ENCODE results near the gene C1orf167. TPM values are rescaled to one million over a fixed set of nuclear protein-coding genes. Genes with fewer than 3 reads are reported as not detected.

C1orf167 gene
- total RNA-seq, 3 donors from 2014 or later, result 1.3 TPM; not detected in 2

DNA sequence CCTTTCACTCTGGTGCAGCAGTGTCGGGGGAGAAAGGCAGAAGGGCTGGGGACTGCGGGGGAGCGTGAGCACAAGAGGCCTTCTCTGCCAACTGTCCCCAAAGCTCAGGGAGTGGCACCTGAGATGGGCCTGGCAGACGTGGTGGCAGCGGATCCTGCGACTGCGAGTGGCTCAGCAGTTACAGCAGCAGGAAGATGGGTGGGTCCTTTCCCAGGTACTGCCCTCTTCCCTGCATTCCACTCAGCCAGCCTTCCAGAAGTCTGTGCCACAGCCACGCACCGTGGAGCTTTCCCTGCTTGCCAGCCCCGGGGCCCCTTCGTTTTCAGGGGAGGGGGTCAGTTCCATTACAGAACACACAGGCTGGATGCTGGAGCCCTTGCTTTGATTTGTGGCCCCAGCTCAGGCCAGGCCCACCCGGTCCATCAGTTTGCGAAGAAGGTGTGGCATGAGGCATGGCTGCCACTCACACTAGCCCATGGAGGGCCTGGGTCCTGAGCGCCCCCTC lies 26.6 kb downstream of the C1orf167 start:
- DNase-seq (ENCODE audit: low spot score in 2 of 2), result no peak
- TF ChIP-seq POLR2AphosphoS5 (IDR thresholded peaks at IDR 0.05), result no peak
- no peak for TF ChIP-seq POLR2A (IDR thresholded peaks at IDR 0.05)
- Histone ChIP-seq H3K27me3 (no peaks in the 10 kb centered on the region), H3K4me1 (peaks cover 0 to 18% of the 10 kb centered on the region in 2 donors), H3K36me3 (no peaks in the 10 kb centered on the region), H3K4me3 (no peak overlapping the region), H3K9me3 (no peaks in the 10 kb centered on the region), H3K27ac (peak overlapping the region; percentile 88 to 97)
- intact Hi-C loops (cut with DNase I; ENCODE audit: low total_unique reads), result no loop called here

- Histone ChIP-seq H3K27me3 (no peaks in the 10 kb centered on the region), H3K4me1 (peaks cover 0 to 18% of the 10 kb centered on the region in 2 donors), H3K36me3 (peaks cover 5% of the 10 kb centered on the region), H3K27ac (peak overlapping the region; percentile 88 to 97), H3K4me3 (peak overlapping the region in 1 of 3 donors; percentile 12), H3K9me3 (no peaks in the 10 kb centered on the region)
- intact Hi-C loops (cut with DNase I; ENCODE audit: low total_unique reads), result no loop called here
- TF ChIP-seq POLR2AphosphoS5 (IDR thresholded peaks at IDR 0.05), result no peak
- TF ChIP-seq, protein P1, sequence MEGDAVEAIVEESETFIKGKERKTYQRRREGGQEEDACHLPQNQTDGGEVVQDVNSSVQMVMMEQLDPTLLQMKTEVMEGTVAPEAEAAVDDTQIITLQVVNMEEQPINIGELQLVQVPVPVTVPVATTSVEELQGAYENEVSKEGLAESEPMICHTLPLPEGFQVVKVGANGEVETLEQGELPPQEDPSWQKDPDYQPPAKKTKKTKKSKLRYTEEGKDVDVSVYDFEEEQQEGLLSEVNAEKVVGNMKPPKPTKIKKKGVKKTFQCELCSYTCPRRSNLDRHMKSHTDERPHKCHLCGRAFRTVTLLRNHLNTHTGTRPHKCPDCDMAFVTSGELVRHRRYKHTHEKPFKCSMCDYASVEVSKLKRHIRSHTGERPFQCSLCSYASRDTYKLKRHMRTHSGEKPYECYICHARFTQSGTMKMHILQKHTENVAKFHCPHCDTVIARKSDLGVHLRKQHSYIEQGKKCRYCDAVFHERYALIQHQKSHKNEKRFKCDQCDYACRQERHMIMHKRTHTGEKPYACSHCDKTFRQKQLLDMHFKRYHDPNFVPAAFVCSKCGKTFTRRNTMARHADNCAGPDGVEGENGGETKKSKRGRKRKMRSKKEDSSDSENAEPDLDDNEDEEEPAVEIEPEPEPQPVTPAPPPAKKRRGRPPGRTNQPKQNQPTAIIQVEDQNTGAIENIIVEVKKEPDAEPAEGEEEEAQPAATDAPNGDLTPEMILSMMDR (IDR thresholded peaks at IDR 0.05), result no peak
- TF ChIP-seq POLR2A (IDR thresholded peaks at IDR 0.05), result no peak
- DNase-seq (ENCODE audit: low spot score in 2 of 2), result no peak
Measured at GRCh38 chr1:11789126-11790067, 27.4 kb downstream of the C1orf167 start.

DNA sequence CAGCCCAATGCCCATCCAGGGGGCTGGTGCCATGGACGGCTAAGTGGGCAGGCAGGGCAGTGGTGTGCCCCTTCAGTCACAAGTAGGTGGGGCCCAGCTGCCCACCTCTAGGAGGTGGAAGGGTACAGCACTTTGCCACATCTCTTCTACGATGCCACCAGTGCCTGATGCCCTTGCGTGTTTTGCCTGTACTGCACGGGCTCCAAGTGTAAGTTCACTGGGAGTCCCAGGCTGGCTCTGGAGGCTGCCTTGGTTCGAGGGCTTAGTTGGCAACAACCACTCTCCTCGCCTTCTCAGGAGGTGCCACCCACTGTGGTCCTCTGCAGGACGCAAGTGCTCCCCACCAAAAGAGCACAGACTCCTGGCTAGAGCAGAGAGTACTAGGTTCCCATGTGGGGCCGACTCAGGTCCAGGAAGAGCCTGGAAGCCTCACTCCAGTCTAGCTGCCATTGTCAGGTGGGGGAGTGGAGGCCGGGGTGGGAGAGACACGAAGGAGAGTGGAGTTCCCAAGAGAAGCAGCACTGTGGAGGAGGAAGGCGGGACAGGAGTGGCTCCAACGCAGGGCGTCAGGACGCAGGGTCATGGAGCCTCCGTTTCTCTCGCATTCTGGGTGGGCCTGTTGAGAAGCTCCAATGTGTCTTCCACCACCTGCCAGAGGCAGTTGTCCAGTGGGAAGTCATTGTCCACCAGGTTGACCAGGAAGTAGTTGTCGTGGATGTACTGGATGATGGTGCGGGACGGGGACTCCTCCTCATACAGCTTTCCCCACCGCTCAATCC lies 28.3 kb downstream of the C1orf167 start:
- intact Hi-C loops (cut with DNase I; ENCODE audit: low total_unique reads), result no loop called here
- no peaks in the 10 kb centered on the region for H3K9me3 ChIP-seq
- peaks cover 5% of the 10 kb centered on the region for H3K36me3 ChIP-seq
- no peaks in the 10 kb centered on the region for H3K27me3 ChIP-seq
- H3K4me3 ChIP-seq, result peak overlapping the region in 1 of 3 donors; percentile 12
- peaks cover 0 to 10% of the 10 kb centered on the region in 2 donors for H3K4me1 ChIP-seq
- TF ChIP-seq POLR2A (IDR thresholded peaks at IDR 0.05), result no peak
- no peak for TF ChIP-seq POLR2AphosphoS5 (IDR thresholded peaks at IDR 0.05)
- TF ChIP-seq, protein P1 (IDR thresholded peaks at IDR 0.05), result no peak
- no peak for DNase-seq (ENCODE audit: low spot score in 2 of 2)
- peak overlapping the region; percentile 88 to 97 for H3K27ac ChIP-seq

DNA sequence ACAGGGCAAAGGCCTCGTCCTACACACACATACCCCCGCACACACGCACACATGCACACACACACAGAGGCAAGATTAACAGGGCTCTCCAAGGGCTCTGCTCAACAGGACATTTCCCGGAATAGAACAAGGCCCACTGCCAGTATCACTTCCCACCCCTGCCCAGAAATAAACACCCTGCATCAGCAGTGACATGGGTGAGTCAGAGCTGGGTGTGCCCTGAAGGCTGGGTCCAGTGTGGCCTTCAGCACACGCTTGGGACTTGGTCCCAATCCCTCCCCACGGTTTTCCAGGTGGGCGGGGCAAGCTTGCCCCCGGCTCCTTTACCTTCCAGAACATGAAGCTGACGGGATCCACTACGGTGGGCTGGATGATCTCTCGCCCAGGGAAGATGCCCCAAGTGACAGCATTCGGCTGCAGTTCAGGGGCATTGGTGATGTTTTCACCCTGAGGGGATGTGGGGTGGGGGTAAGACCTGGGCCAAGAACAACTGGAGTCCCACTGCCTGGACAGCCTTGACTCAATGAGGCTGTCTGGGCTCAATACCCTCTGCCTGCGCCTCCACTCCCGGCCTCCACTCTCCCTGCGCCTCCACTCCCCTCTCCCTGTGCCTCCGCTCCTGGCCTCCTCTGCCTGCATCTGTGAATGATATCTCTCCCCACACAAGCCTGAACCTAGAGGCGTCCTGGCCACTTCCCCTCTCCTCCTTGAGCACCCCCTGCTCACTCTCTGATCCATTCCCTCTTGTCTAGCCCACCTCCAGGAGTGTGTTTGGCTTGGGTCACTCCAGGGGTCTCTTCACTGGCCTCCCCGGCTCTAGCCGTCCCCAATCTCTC lies 29.1 kb downstream of the C1orf167 start:
- peaks cover 0 to 8% of the 10 kb centered on the region in 2 donors for H3K4me1 ChIP-seq
- intact Hi-C loops (cut with DNase I; ENCODE audit: low total_unique reads), result no loop called here
- peaks cover 5% of the 10 kb centered on the region for H3K36me3 ChIP-seq

More for the DNA sequence above, 29.1 kb downstream of the C1orf167 start:
- Histone ChIP-seq H3K27ac (peak overlapping the region; percentile 88 to 97), H3K4me3 (peak overlapping the region in 1 of 3 donors; percentile 46), H3K27me3 (no peaks in the 10 kb centered on the region), H3K9me3 (no peaks in the 10 kb centered on the region)
- no peak for TF ChIP-seq POLR2A (IDR thresholded peaks at IDR 0.05)
- TF ChIP-seq, protein P1 (IDR thresholded peaks at IDR 0.05), result no peak
- TF ChIP-seq POLR2AphosphoS5 (IDR thresholded peaks at IDR 0.05), result peak; percentile 82 to 99 (median 98)
- peak; percentile 77 to 85 for DNase-seq (ENCODE audit: low spot score in 2 of 2)

Measured in breast epithelium (tissue), 4 donors.